GM12891 (cell line): Measurements from ENCODE around the gene CNGB1.

Experiments
- POLR2A ChIP-seq: IDR thresholded peaks from 2 replicates; pipeline ENCODE4 v1.6.1; 2011; ENCODE audit warnings: low read depth, low read length, control low read depth
- SPI1 ChIP-seq: IDR thresholded peaks from 2 replicates; pipeline ENCODE4 v1.6.1; 2011; ENCODE audit warnings: low read depth, low read length, control low read depth
- TAF1 ChIP-seq: IDR thresholded peaks from 2 replicates; pipeline ENCODE4 v1.6.1; 2011; ENCODE audit warnings: low read depth, low read length, control low read depth

DNA sequence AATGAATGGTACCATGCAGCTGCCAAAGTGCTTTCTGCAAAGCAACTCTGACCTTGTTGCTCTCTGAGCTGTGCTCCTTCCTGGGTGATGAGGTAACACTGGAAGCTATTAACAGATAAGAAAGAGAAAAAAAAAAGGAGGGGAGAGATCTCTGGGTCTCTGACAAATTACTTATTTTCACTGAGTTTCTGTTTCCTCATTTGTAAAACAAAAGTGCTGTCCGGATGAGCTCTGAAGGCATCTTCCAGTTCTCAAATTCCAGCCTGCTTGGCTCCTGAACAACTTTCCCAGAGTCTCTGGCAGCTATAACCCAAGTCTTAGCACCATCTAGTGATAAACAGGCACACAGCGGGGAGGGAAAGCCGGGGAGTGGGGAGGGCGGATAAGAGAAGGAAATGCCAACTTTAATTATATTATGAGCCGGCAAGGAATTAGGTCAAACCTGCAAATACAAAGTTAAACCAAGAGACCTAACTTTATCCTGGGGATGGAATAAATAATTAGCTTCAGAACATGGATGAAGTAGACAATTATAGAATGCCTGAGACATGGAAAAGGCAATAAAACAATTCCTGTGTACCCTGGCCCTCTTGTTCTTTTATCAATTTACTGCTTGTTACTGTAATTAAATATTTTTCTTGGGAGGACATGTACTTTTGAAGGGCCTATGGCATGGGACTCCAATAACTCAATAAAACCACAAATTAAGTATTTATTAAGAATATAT, 107.3 kb downstream of the CNGB1 start:
- TF ChIP-seq POLR2A (no peak), SPI1 (no peak), TAF1 (no peak)
